Measurements from ENCODE around the gene EFEMP2. TPM values are rescaled to one million over a fixed set of nuclear protein-coding genes. Genes with fewer than 3 reads are reported as not detected.

The EFEMP2 gene
- total RNA-seq (2014; rRNA removed) = 217 and 228 TPM in 2 replicates
- polyA plus RNA-seq (2012) = 372 TPM

DNA sequence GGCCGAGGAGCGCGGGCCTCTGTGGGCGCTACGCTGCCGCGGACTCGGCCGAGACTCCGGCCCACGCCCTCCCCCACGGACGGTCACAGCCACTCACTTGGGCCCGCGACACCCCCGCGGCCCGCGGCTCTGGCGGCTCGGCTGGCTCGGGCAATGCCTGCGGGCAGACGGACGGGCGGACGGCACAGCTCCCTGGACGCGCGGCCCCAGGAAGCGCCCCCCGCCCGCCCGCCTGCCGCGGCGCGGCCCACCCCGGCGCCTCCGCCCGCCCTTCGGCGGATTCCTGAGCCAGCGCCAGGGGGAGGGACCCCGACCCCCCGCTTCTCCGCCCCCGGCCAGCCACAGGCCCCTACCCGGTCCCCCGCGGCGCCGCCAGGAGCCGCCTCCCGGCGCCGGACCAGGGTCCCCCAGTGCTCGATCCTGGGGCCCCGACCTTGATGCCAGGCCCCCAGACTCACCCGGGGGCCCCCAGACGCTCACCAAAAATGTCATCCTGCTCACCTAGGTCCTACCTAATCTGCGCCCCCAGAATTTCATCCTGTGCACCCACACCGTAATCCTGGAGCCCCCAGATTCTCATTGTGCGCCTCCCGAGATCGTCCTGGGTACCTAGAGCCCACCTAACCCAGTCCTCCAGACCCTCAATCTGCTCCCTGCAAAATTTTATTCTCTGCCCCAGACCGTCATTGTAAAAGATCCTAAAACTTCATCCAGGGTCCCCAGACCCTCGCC, at the start of gene EFEMP2:
Gene EFEMP2 (minus strand): TSS at position 215 of the 732 bp plus-strand sequence. CDS start 446 bp downstream, outside the sequence.
- DNase-seq (ENCODE audit: low read depth) = no peak

DNA sequence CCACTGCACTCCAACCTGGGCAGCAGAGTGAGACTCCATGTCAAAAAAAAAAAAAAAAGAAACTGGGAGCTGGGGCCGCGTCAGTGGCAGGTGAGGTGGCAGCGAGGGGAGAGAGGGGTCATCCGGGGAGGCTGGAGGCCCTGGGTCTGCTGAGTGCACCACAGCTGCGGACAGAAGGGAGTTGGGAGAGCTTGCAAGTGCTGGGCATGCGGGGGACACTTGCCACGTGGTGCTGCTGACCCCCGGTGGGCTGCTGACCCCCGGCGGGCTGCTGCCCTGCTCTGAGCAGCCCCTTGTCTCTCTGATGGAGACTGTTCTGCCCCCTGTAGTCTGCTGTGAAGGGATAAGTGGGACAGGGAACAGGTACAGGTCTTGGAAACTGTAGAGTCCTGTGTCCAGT, 49.3 kb upstream of the EFEMP2 start:
- no peak for DNase-seq (ENCODE audit: low read depth)

DNA sequence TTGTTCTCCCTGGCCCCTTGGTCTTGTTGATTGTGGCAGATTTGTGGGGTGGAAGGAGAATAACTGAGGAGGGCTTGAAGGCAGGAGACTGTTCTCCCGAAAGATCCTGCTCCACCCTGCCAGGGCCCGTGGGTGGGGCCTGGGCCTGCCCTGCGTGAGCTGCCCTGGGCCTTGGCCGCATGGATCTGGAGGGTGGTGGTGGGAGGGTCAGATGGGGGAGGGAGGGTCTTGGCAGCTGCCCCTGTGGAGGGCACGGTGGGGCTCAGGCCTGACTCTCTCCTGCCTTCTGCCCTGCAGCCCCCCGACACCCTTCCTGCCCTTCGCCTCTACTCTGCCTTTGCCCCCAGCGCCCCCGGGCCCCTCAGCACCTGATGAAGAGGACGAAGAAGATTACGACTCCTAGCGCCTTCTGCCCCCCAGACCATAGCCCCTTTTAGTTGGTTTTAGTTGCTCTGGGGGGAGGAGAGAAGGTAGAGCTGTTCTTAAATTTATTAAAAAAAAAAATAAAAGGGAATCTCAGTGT, 48.5 kb upstream of the EFEMP2 start:
- no peak for DNase-seq (ENCODE audit: low read depth)

DNA sequence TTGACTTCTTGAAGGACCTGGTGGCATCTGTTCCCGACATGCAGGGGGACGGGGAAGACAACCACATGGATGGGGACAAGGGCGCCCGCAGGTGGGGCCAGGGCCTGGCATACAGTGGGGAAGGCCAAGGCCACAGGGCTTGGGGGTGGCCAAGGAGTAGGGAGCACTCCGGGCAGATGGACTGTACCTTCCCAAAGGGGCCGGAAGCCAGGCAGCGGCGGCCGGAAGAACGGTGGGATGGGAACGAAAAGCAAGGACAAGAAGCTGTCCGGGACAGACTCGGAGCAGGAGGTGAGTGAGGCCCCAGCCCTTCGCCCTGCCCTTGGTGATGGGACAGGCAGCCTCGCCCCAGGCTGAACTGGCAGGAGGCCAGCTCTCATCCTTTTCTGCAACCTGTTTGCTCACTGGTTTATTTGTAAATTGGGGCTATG, 47.8 kb upstream of the EFEMP2 start:
- DNase-seq (ENCODE audit: low read depth) = no peak

DNA sequence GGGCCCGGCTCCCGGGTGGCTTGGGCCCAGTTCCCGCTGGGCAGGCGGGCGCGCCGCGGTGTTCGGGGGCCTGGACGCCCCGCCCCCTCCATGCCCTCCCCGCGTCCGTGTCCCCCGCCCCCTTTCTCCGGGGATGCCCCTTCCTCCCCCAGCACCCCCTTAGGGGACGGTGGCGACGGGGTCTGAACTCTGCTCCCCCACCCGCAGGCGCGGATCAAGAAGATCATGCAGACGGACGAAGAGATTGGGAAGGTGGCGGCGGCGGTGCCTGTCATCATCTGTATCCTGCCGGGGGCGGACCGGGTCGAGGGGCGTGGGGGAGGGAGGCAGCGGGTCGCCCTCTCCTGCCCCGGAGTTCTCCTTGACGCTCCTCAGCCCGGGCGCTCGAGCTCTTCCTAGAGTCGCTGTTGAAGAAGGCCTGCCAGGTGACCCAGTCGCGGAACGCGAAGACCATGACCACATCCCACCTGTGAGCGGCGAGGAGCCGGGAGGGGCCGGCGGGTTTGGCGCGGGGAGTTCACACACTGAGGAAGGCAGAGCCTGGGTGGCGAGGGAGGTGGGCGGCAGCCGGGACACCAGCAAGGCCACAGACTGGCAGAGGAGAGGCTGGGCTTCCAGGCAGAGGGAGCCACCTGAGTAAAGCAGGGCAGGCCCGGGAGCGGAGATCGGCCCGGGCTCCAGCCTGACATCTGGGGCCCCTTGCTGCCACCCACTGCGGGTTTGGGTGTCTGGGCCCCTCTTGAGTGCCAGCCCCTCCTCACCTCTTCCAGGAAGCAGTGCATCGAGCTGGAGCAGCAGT, 47.2 kb upstream of the EFEMP2 start:
- DNase-seq (ENCODE audit: low read depth) = no peak

DNA sequence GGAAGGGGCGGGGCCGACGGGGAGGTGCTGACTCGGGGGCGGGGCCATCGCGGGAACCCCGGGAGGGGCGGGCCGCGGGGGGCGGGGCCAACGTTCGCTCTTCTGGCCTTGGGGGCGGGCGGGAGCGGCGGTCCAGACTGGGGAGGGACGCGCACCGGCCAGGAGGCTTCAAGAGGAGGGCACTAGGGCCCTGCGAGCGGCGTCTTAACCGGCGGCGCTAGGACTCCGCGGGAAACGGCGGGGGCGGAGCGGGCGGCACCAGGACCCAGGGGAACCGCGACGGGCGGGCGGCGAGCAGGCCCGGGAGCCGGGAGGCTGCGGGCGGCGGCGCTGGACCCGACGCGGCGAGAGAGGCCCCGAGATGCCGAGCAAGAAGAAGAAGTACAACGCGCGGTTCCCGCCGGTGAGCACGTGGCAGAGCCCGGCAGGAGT, 46.6 kb upstream of the EFEMP2 start, which contains the start of gene DRAP1:
Gene DRAP1 (plus strand): TSS at position 286 of the 432 bp plus-strand sequence. CDS start 76 bp downstream, at position 362.
- peak; percentile 98 for DNase-seq (ENCODE audit: low read depth)

DNA sequence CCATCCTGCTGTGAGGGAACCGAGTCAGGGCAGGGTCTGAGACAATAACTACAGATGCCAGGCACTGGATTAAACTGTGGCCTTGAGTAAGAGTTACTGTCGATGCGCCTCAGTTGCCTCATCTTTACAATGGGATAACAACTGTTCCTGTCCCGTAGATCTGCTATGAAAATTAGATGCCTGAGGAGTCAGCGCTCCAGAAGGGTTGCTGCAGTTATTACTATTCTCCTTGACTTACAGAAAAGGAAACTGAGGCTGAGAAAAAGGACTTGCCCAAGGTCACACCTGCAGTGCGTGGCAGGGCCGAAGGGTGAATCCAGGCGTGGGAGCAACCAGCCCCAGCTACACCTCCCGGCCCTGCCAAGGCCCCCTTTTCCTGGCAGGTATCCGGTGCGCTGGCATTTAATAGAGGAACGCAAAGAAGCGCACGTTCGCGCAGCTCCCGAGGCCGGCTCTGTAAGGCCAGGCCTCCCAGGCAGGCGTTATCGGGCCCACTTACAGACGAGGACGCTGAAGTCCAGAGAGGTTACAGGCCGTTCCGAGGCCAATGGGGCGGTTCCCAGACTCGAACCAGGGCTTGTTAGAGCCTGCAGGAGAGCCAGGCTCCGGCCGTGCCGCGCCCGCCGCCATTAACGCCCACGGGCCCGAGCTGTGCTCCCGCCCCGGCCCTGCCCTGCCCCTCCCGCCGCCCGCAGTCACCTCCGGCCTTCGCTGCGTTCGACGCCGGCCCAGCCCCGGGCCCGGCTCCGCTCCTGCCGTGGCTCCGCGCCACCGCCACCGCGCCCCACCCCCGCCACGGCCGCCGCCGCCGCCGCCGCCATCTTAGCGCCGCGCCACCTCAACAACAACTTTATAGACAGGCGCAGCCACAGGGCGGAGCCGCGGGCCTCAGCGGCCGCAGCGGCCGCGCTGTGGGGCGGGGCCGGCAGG, 45.9 kb upstream of the EFEMP2 start, which contains the start of gene C11orf68:
Gene C11orf68 (minus strand): TSS at position 852 of the 930 bp plus-strand sequence. CDS start 31 bp downstream, at position 821.
- peak; percentile 56 for DNase-seq (ENCODE audit: low read depth)

DNA sequence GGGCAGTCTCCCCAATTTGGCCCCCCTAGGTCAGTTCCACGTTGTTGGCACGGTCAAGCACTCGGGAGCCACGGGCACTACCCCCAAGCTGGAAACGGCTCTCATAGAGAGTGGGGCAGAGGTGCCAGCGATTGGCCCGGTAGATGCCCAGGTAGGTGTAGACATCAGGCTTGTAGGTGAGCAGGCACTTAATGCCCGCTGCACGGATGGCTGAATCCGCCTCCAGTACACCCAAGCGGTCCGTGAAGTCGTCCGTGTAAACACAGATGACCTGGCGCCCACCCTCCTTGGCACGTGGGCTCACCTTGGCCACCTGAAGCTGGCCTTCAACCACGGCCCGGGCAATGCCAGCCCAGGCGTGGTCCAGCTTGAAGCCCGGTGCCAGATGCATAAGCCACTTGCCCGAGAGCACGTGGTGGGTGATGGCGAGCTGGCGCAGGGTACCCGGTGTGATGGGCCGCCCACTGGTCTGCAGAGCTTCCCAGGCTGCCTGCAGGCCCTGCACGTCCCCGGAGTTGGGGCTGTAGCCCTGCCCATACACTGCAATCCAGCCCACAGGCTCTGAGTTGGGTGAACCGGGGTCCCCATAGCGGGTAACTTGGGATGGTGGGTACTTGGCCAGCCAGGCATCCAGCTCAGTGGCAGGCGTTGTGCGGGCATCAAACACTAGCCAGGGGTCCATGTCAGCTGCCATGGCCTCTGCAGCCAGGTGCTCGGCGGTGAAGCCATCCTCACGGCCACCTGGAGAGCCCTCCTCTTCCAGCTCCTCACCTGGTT, 45.0 kb upstream of the EFEMP2 start:
- DNase-seq (ENCODE audit: low read depth) = peak; percentile 57

DNA sequence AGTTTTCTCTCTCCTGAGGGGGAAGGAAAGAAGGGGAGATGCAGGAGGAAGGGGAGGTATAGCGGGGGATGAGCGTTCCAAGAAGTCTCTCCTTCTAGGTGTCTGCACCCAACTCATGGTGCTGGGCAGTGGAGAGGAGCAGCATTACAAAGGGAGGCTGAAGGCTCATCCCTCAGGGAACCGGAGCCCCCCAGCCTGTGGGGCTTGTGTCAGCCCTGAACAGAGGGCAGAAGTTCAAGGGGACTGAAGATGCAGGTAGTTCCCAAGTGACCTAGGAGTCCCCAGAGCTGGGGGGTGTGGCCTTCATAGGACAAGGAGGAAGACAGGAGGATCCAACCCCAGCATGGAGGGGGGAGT, 44.5 kb upstream of the EFEMP2 start:
- no peak for DNase-seq (ENCODE audit: low read depth)

DNA sequence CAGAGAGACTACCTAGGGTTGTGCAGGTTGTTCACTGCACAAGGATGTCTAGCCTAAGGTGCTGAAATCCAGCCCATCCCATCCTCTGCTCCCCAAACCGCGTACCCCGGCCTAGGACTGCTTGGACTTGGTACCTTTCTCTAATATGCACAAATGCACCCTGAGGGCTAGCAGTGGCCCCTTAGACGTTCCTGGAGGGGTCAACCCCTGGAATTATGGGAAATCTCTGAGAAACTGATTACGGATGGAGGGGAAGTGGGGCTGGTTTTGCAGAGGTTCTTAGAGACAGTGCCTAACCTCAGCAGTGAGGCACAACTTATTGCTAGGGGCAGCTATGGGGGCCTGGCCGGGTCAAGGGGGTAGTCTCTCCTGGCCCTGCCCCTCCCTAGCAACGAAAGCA, 43.8 kb upstream of the EFEMP2 start:
- no peak for DNase-seq (ENCODE audit: low read depth)

DNA sequence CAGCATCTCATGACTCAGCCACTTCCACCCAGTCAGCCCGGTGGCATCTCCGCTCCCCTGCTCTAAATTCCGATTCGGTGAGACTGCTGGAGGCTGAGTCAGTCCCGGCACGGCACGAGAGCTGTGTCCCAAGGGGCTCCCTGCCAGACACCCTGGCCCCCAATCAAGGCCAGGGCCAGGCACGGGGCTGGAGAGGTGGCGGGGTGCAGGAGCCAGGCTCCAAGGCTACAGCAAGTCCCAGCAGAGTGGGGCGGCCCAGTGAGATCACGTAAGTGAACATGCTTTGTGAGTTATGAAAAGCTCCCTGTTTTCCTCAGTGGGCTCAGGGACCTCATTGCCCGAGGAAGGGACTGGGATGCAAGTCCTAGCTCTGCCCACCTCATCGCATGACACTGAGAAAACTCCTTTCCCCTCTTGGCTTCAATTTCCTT, 43.2 kb upstream of the EFEMP2 start:
- peak; percentile 99 for DNase-seq (ENCODE audit: low read depth)

DNA sequence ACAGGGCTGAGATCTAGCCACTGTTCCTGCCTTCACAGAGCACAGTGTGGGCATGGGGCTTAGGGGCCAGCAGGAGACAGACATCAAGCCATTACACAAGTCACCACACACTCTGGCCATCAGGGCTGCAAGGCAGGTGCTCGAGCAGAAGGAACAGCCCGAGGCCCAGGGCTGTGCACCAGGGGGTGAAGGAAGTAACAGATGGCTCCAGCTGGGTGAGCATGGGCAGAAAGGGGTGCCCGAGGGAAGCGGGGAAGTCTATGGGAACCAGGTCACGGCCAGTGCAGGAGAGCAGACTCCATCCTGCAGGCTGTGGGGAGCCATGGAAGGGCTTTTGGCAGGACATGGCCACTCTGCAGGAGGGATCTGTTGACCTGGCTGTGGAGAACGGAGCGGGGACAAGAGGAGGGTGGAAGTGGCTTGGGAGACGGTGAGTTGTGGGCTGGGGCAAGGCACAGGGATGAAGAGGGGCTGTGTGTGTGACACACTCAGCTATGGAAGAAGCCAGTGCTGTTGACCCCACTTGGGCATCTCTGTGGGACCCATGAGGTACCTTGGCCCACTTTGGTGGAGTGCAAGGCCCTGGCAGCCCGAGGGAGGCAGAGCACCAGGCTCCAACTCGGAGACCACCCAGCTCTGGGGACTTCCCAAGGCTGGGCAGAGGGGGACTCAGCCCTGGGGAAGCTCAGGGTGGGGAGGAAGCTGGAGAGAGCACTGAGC, 42.7 kb upstream of the EFEMP2 start:
- peak; percentile 74 for DNase-seq (ENCODE audit: low read depth)

DNA sequence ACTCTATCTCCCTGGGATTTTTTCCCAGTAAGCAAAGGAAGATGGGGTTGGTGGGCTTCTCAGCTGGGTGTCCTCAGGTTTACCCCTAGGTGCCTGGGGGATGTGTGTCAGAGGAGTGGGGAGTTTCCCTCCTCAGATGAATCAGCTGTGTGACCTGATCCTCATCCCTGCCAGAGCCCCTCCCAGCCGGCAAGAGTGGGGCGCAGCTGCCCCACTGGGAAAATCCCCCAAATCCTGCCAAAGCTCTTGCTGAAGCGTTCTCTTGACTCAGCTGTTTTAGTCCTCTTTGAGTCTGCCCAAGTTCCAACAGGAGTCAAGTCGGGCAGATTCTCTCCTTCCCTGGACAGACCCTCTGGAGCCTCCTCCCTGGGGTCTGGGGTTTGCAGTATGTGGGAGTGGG, 40.2 kb upstream of the EFEMP2 start:
- DNase-seq (ENCODE audit: low read depth) = peak; percentile 94

DNA sequence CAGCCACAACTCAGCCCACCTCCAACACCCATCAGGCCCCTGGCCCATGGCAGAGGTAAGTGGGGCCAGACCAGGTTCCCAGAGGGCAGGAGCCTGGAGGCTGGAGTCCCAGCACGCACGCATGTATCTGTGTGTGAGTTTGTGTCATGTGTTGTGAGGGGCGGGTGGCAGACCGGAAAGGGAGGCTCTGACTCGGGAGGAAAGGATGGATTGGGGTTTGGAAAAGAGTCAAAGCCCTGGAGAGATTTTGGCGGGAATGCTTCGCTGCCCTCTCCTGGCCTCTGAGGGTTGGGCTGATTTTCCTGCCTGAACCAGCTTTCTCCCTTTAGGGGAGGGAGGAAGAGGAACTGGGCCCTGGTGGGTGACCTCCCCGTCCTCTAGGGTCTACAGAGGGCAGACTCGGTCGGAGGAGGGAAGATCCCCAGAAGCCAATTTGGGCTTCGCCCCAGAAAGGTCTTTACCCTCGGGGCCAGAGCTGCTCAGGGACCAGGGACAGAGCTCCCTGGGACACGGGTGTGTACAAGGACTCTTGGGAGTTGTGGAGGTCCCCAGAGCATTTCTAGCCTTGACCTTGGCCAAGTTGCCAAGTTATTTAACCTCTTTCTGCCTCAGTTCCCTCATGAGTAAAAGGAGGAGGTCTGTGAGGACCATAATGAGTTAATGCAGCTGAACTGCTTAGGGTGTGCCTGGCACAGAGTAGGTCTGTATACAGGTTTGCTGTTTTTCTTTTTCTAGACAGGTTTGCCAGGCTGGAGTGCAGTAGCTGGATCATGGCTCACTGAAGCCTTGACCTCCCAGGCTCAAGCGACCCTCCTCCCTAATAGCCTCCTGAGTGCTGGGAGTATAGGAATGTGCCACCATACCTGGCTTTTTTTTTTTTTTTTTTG, 39.3 kb upstream of the EFEMP2 start:
- DNase-seq (ENCODE audit: low read depth) = peak; percentile 97

DNA sequence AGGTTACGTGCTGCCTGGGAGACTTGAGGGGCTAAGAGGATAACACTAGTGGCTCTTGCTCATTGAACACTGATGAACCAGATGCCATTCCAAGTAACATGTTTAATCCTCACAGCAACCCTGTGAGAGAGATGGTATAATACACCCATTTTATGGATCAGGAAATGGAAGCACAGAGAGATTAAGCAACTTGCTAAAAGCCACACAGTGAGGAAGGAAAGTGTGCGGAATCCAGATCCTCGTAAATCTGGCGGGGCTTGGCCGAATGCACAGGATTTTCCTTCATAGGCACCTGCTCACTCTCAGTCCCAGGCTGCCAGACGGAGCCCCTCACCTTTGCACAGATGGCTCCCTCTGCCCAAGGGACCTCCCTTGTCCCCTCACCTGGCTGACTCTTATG, 35.3 kb upstream of the EFEMP2 start:
- no peak for DNase-seq (ENCODE audit: low read depth)

DNA sequence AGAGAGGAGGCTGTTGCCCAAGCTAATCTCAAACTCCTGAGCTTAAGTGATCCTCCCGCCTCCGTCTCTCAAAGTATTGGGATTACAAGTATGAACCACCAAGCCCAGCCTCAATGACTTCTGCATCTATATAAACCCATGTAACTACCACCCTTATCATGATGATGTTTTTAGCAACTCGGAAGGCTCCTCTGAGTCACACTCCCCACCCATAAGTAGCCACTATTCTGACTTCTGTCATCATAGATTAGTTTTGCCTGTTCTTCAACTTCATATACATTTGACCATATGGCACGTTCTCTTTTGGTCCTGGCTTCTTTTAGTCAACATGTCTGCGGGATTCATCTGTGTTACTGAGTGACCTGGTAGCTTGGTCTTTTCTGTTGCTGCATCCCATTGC, 34.0 kb upstream of the EFEMP2 start:
- no peak for DNase-seq (ENCODE audit: low read depth)

DNA sequence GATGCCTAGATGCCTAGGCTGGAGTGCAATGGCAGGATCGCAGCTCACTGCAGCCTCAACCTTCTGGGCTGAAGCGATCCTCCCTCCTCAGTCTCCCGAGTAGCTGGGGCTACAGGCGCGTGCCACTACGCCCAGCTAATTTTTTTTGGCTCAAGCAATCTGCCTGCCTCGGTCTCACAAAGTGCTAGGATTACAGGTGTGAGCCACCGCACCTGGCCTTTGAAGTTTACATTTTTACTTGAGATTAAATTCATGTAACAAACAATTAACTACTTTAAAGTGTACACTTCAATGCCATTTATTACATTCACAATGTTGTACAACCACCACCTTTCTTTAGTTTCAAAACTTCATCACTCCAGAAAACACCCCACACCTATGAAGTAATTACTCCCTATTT, 31.1 kb upstream of the EFEMP2 start:
- no peak for DNase-seq (ENCODE audit: low read depth)

DNA sequence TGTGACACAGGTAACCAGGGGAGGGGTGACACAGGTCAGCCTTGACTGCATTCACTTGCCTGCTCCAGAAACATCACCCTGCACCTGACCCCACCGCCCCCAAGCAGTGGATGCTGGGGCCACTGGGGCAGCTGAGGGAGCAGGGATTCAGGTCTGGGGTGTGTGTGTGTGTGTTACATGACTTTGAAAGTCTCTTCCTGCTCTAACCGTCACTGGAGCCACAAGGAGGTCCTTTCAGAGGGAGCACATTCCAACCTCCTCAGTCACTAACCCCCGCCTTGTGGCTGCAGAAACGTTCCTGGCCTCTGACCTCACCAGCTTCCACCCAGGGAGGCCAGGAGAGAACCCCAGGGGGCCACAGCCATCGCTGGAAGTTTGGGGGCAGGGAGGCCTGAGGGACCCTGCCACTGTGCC, 30.5 kb upstream of the EFEMP2 start:
- DNase-seq (ENCODE audit: low read depth) = peak; percentile 96

DNA sequence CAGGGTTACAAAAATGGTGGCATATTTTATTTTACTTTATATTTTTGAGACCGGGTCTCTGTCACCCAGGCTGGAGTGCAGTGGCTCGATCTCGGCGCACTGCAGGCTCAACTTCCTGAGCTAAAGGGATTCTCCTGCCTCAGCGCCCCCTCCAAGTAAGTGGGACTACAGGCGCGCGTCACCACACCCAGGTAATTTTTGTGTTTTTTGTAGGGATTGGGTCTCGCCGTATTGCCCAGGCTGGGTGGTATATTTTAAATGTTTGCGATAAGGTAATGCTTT, 28.2 kb upstream of the EFEMP2 start:
- no peak for DNase-seq (ENCODE audit: low read depth)

All from LHCN-M2 (cell line).